Mucosa of stomach (tissue), 1 donor: ENCODE measurements around the gene ANKRD33B.

Source experiments
- H3K27me3 ChIP-seq: one replicate; pipeline ENCODE4 v1.7.0; 2013; ENCODE audit warnings: mild to moderate bottlenecking, low read length; ENCODE audit not compliant: control insufficient read depth, insufficient read depth
- H3K36me3 ChIP-seq: one replicate; pipeline ENCODE4 v1.7.0; 2013; ENCODE audit warnings: low read length; ENCODE audit not compliant: control insufficient read depth, insufficient read depth
- H3K4me1 ChIP-seq: one replicate; pipeline ENCODE4 v1.7.0; 2013; ENCODE audit warnings: mild to moderate bottlenecking, low read length; ENCODE audit not compliant: control insufficient read depth, insufficient read depth
- H3K4me3 ChIP-seq: one replicate; pipeline ENCODE4 v1.7.0; 2013; ENCODE audit warnings: low read length
- H3K9ac ChIP-seq: one replicate; pipeline ENCODE4 v1.7.0; 2013; ENCODE audit warnings: mild to moderate bottlenecking, low read length, moderate library complexity
- H3K9me3 ChIP-seq: one replicate; pipeline ENCODE4 v1.7.0; 2013; ENCODE audit warnings: mild to moderate bottlenecking, low read length, moderate library complexity; ENCODE audit not compliant: control insufficient read depth
- donor health status: Pancreatic carcinoma.

The ANKRD33B gene

GRCh38 chr5:10644192-10644591 is 80.3 kb downstream of the ANKRD33B start:
- Histone ChIP-seq H3K9me3 (no peaks in the 10 kb centered on the region), H3K4me3 (no peak overlapping the region), H3K36me3 (no peaks in the 10 kb centered on the region), H3K27me3 (no peaks in the 10 kb centered on the region), H3K9ac (no peak overlapping the region), H3K4me1 (no peaks in the 10 kb centered on the region)

GRCh38 chr5:10645146-10645545 is 81.3 kb downstream of the ANKRD33B start:
- no peaks in the 10 kb centered on the region for H3K4me1 ChIP-seq
- H3K4me3 ChIP-seq: no peak overlapping the region
- no peak overlapping the region for H3K9ac ChIP-seq
- H3K36me3 ChIP-seq: no peaks in the 10 kb centered on the region
- no peaks in the 10 kb centered on the region for H3K27me3 ChIP-seq
- no peaks in the 10 kb centered on the region for H3K9me3 ChIP-seq

- Histone ChIP-seq H3K9ac (no peak overlapping the region), H3K27me3 (no peaks in the 10 kb centered on the region), H3K9me3 (no peaks in the 10 kb centered on the region), H3K4me3 (no peak overlapping the region), H3K4me1 (no peaks in the 10 kb centered on the region), H3K36me3 (no peaks in the 10 kb centered on the region)
These were observed 81.8 kb downstream of the ANKRD33B start for GRCh38 chr5:10645671-10646070.

- no peaks in the 10 kb centered on the region for H3K36me3 ChIP-seq
These were observed 83.8 kb downstream of the ANKRD33B start for GRCh38 chr5:10647640-10648039.

GRCh38 chr5:10648806-10649665 is 85.2 kb downstream of the ANKRD33B start:
- Histone ChIP-seq H3K36me3 (no peaks in the 10 kb centered on the region), H3K4me1 (no peaks in the 10 kb centered on the region), H3K27me3 (no peaks in the 10 kb centered on the region), H3K4me3 (no peak overlapping the region), H3K9me3 (no peaks in the 10 kb centered on the region), H3K9ac (no peak overlapping the region)

More at GRCh38 chr5:10647640-10648039, 83.8 kb downstream of the ANKRD33B start:
- Histone ChIP-seq H3K27me3 (no peaks in the 10 kb centered on the region), H3K4me1 (no peaks in the 10 kb centered on the region), H3K9ac (no peak overlapping the region), H3K4me3 (no peak overlapping the region), H3K9me3 (no peaks in the 10 kb centered on the region)

GRCh38 chr5:10649666-10650380 is 86.0 kb downstream of the ANKRD33B start:
- H3K9ac ChIP-seq: no peak overlapping the region
- H3K9me3 ChIP-seq: no peaks in the 10 kb centered on the region
- no peak overlapping the region for H3K4me3 ChIP-seq
- H3K4me1 ChIP-seq: no peaks in the 10 kb centered on the region
- H3K27me3 ChIP-seq: no peaks in the 10 kb centered on the region
- H3K36me3 ChIP-seq: no peaks in the 10 kb centered on the region

GRCh38 chr5:10652151-10652550 is 88.3 kb downstream of the ANKRD33B start:
- Histone ChIP-seq H3K9me3 (no peaks in the 10 kb centered on the region), H3K4me3 (no peak overlapping the region), H3K9ac (no peak overlapping the region), H3K27me3 (no peaks in the 10 kb centered on the region), H3K4me1 (no peaks in the 10 kb centered on the region), H3K36me3 (no peaks in the 10 kb centered on the region)

GRCh38 chr5:10652606-10653005 is 88.7 kb downstream of the ANKRD33B start:
- Histone ChIP-seq H3K9ac (no peak overlapping the region), H3K9me3 (no peaks in the 10 kb centered on the region), H3K4me1 (no peaks in the 10 kb centered on the region), H3K4me3 (no peak overlapping the region), H3K36me3 (no peaks in the 10 kb centered on the region), H3K27me3 (no peaks in the 10 kb centered on the region)

- no peaks in the 10 kb centered on the region for H3K9me3 ChIP-seq
- no peak overlapping the region for H3K4me3 ChIP-seq
- no peaks in the 10 kb centered on the region for H3K27me3 ChIP-seq
- no peaks in the 10 kb centered on the region for H3K36me3 ChIP-seq
- no peaks in the 10 kb centered on the region for H3K4me1 ChIP-seq
- no peak overlapping the region for H3K9ac ChIP-seq
These were observed 89.2 kb downstream of the ANKRD33B start for GRCh38 chr5:10653043-10653442.

GRCh38 chr5:10653751-10654400 is 90.0 kb downstream of the ANKRD33B start:
- Histone ChIP-seq H3K9ac (no peak overlapping the region), H3K27me3 (no peaks in the 10 kb centered on the region), H3K36me3 (no peaks in the 10 kb centered on the region), H3K9me3 (no peaks in the 10 kb centered on the region), H3K4me3 (no peak overlapping the region), H3K4me1 (no peaks in the 10 kb centered on the region)

- H3K9ac ChIP-seq: no peak overlapping the region
- H3K9me3 ChIP-seq: no peaks in the 10 kb centered on the region
- no peaks in the 10 kb centered on the region for H3K27me3 ChIP-seq
- H3K4me1 ChIP-seq: no peaks in the 10 kb centered on the region
- H3K36me3 ChIP-seq: no peaks in the 10 kb centered on the region
- no peak overlapping the region for H3K4me3 ChIP-seq
These were observed 90.7 kb downstream of the ANKRD33B start for GRCh38 chr5:10654566-10654965.
